H9 (cell line): ENCODE results near the gene TCF21. TPM values are rescaled to one million over a fixed set of nuclear protein-coding genes. Genes with fewer than 3 reads are reported as not detected.

ENCODE experiments used
- DNase-seq: peaks from one replicate; pipeline ENCODE4 v3.0.0-alpha.2; 2017
- H2AFZ ChIP-seq: one replicate; pipeline ENCODE4 v1.6.1; 2013; ENCODE audit warnings: mild to moderate bottlenecking, low read length, control low read depth, moderate library complexity
- H2AK5ac ChIP-seq: 2 replicates; pipeline ENCODE4 v1.6.1; 2013; ENCODE audit warnings: low read length, control low read depth, mixed read lengths; ENCODE audit not compliant: insufficient read length
- H2BK120ac ChIP-seq: one replicate; pipeline ENCODE4 v1.6.1; 2013; ENCODE audit warnings: low read depth, mild to moderate bottlenecking, low read length, control low read depth, inconsistent platforms; ENCODE audit not compliant: poor library complexity, severe bottlenecking
- H2BK12ac ChIP-seq: 2 replicates; pipeline ENCODE4 v1.6.1; 2013; ENCODE audit warnings: low read length, control low read depth, mixed read lengths, low read depth; ENCODE audit not compliant: insufficient read length
- H2BK15ac ChIP-seq: 2 replicates; pipeline ENCODE4 v1.6.1; 2013; ENCODE audit warnings: low read depth, low read length, control low read depth
- H2BK20ac ChIP-seq: one replicate; pipeline ENCODE4 v1.6.1; 2013; ENCODE audit warnings: low read depth, mild to moderate bottlenecking, low read length, control low read depth, inconsistent platforms; ENCODE audit not compliant: poor library complexity, severe bottlenecking
- H2BK5ac ChIP-seq: 2 replicates; pipeline ENCODE4 v1.6.1; 2013; ENCODE audit warnings: low read length, control low read depth, mixed read lengths; ENCODE audit not compliant: insufficient read length
- H3K14ac ChIP-seq: 2 replicates; pipeline ENCODE4 v1.6.1; 2013; ENCODE audit warnings: low read length, control low read depth; ENCODE audit not compliant: insufficient read depth
- H3K18ac ChIP-seq: 2 replicates; pipeline ENCODE4 v1.6.1; 2013; ENCODE audit warnings: low read depth, mild to moderate bottlenecking, mixed read lengths, low read length, control low read depth; ENCODE audit not compliant: insufficient read length
- H3K23ac ChIP-seq: 2 replicates; pipeline ENCODE4 v1.6.1; 2013; ENCODE audit warnings: low read length, control low read depth, mixed read lengths, low read depth; ENCODE audit not compliant: insufficient read length
- H3K23me2 ChIP-seq: 2 replicates; pipeline ENCODE4 v1.6.1; 2013; ENCODE audit warnings: low read depth, mild to moderate bottlenecking, mixed read lengths, low read length, control low read depth; ENCODE audit not compliant: insufficient read length, poor library complexity, severe bottlenecking
- H3K27ac ChIP-seq: 2 replicates; pipeline ENCODE4 v1.5.1; 2013; ENCODE audit warnings: low read length, control low read depth, mixed read lengths, low read depth; ENCODE audit not compliant: insufficient read length
- H3K27me3 ChIP-seq: 2 replicates; pipeline ENCODE4 v1.6.1; 2013; ENCODE audit warnings: low read length, control low read depth, inconsistent platforms; ENCODE audit not compliant: insufficient read depth
- H3K4ac ChIP-seq: 2 replicates; pipeline ENCODE4 v1.6.1; 2013; ENCODE audit warnings: low read depth, mild to moderate bottlenecking, control low read depth, inconsistent platforms, low read length, moderate library complexity
- H3K4me1 ChIP-seq: 2 replicates; pipeline ENCODE4 v1.6.1; 2013; ENCODE audit warnings: low read length, control low read depth, inconsistent platforms; ENCODE audit not compliant: insufficient read depth
- H3K4me2 ChIP-seq: 2 replicates; pipeline ENCODE4 v1.6.1; 2013; ENCODE audit warnings: low read length, control low read depth, mixed read lengths; ENCODE audit not compliant: insufficient read length, insufficient read depth
- H3K56ac ChIP-seq: 2 replicates; pipeline ENCODE4 v1.6.1; 2013; ENCODE audit warnings: low read depth, mild to moderate bottlenecking, mixed read lengths, low read length, control low read depth; ENCODE audit not compliant: insufficient read length
- H3K79me1 ChIP-seq: 2 replicates; pipeline ENCODE4 v1.6.1; 2013; ENCODE audit warnings: low read depth, mild to moderate bottlenecking, moderate library complexity, low read length, control low read depth, inconsistent platforms; ENCODE audit not compliant: insufficient read depth, poor library complexity, severe bottlenecking
- H3K79me2 ChIP-seq: 2 replicates; pipeline ENCODE4 v1.6.1; 2013; ENCODE audit warnings: low read length, control low read depth, inconsistent platforms; ENCODE audit not compliant: insufficient read depth
- H3K9ac ChIP-seq: 2 replicates; pipeline ENCODE4 v1.6.1; 2013; ENCODE audit warnings: low read length, control low read depth, mixed read lengths; ENCODE audit not compliant: insufficient read length; ENCODE audit errors: extremely low read depth
- H3K9me3 ChIP-seq: one replicate; pipeline ENCODE4 v1.6.1; 2013; ENCODE audit warnings: low read depth, low read length, inconsistent platforms; ENCODE audit not compliant: control insufficient read depth
- H3T11ph ChIP-seq: one replicate; pipeline ENCODE4 v1.6.1; 2013; ENCODE audit warnings: mild to moderate bottlenecking, low read length, control low read depth, inconsistent platforms
- H4K20me1 ChIP-seq: one replicate; pipeline ENCODE4 v1.6.1; 2013; ENCODE audit not compliant: control insufficient read depth, insufficient read length, insufficient read depth
- H4K5ac ChIP-seq: 2 replicates; pipeline ENCODE4 v1.6.1; 2013; ENCODE audit warnings: low read depth, mild to moderate bottlenecking, mixed read lengths, low read length, control low read depth; ENCODE audit not compliant: insufficient read length
- H4K8ac ChIP-seq: replicated peaks from 2 replicates; pipeline ENCODE4 v1.6.1; 2013; ENCODE audit warnings: low read length, control low read depth, mixed read lengths, low read depth; ENCODE audit not compliant: insufficient read length
- H4K91ac ChIP-seq: 2 replicates; pipeline ENCODE4 v1.6.1; 2013; ENCODE audit warnings: low read depth, mild to moderate bottlenecking, moderate library complexity, mixed read lengths, low read length, control low read depth; ENCODE audit not compliant: insufficient read length
- H3K27ac Mint-ChIP-seq, 3 experiments: 2 replicates in 2 of 3; 3 replicates in 1 of 3; pipeline ENCODE4 v1.8.0; 2020 to 2021; ENCODE audit warnings: mixed read lengths in 3 of 3, mild to moderate bottlenecking in 1 of 3, moderate library complexity in 1 of 3
- H3K27me3 Mint-ChIP-seq: 2 replicates; pipeline ENCODE4 v1.8.0; 2021; ENCODE audit warnings: low read depth, mild to moderate bottlenecking, moderate library complexity, mixed read lengths
- H3K36me3 Mint-ChIP-seq, 3 experiments: 2 replicates in 2 of 3; 3 replicates in 1 of 3; pipeline ENCODE4 v1.8.0; 2020 to 2021; ENCODE audit warnings: low read depth in 3 of 3, mixed read lengths in 3 of 3; ENCODE audit not compliant: insufficient read depth in 1 of 3
- H3K4me1 Mint-ChIP-seq, 2 experiments: 2 replicates each; pipeline ENCODE4 v1.8.0; 2020; ENCODE audit warnings: mixed read lengths in 2 of 2
- H3K4me3 Mint-ChIP-seq, 2 experiments: 2 replicates in 1 of 2; 3 replicates in 1 of 2; pipeline ENCODE4 v1.8.0; 2020 to 2021; ENCODE audit warnings: mild to moderate bottlenecking in 2 of 2, mixed read lengths in 2 of 2, moderate library complexity in 1 of 2
- H3K9me3 Mint-ChIP-seq, 2 experiments: 2 replicates in 1 of 2; 3 replicates in 1 of 2; pipeline ENCODE4 v1.8.0; 2020; ENCODE audit warnings: mild to moderate bottlenecking in 2 of 2, mixed read lengths in 2 of 2, moderate library complexity in 1 of 2
- WGBS: extraction: QIAGEN DNeasy Blood & Tissue Kit; methylation state at CpG from one replicate; pipeline ENCODE4 v1.1.7; 2013; ENCODE audit warnings: missing lambda C conversion rate, low lambda C conversion rate, mixed read lengths; ENCODE audit not compliant: insufficient read length; ENCODE audit errors: extremely low coverage; 5-methylcytosine and 5-hydroxymethylcytosine counted together
- total RNA-seq: library from RNA; stranded (reverse); gene quantifications from 2 replicates; pipeline ENCODE4 v1.2.1, GENCODE V29; 2021
- TF ChIP-seq, protein P1 (sequence below): fragments of 200-600 bp; sonication (generic); conservative IDR thresholded peaks from 3 replicates; pipeline ENCODE4 v1.8.0; 2021; ENCODE audit warnings: antibody characterized with exemption, mild to moderate bottlenecking

TCF21 gene
- total RNA-seq, 1 experiment from 2014 or later = not detected

GRCh38 chr6:133890711-133891148, 1.8 kb downstream of the TCF21 start:
- Histone ChIP-seq H3K18ac (no peak overlapping the region), H3K79me1 (no peaks in the 10 kb centered on the region), H4K91ac (no peak overlapping the region), H2BK12ac (no peak overlapping the region), H3K79me2 (no peaks in the 10 kb centered on the region), H3K27me3 (peaks cover 65% of the 10 kb centered on the region), H2BK15ac (no peak overlapping the region), H2BK5ac (no peak overlapping the region), H3K56ac (no peak overlapping the region), H3K14ac (no peak overlapping the region), H3K9me3 (no peaks in the 10 kb centered on the region), H3K23me2 (peaks cover 23% of the 10 kb centered on the region), H2AK5ac (no peak overlapping the region), H2BK20ac (no peak overlapping the region), H2BK120ac (no peak overlapping the region), H3K23ac (no peak overlapping the region), H3K9ac (no peak overlapping the region), H3K27ac (no peak overlapping the region), H3K4ac (no peak overlapping the region), H3K4me1 (peaks cover 2% of the 10 kb centered on the region; the same call in 1 of the 2 replicates), H4K8ac (no peak overlapping the region), H3T11ph (no peak overlapping the region), H2AFZ (no peak overlapping the region), H3K4me2 (peak overlapping the region; percentile 89), H4K20me1 (no peaks in the 10 kb centered on the region), H4K5ac (no peak overlapping the region)
- no CpG with 5 or more reads among the region's 4 CpGs for WGBS
- no peaks in the 10 kb centered on the region; a peak in 1 of 5 replicates for H3K9me3 Mint-ChIP-seq
- H3K36me3 Mint-ChIP-seq = no peaks in the 10 kb centered on the region; a peak in 1 of 7 replicates
- H3K4me3 Mint-ChIP-seq = peak overlapping the region in 1 of 2 experiments; percentile 77; a peak in 3 of 5 replicates
- no peak overlapping the region for H3K27ac Mint-ChIP-seq
- H3K27me3 Mint-ChIP-seq = peaks cover 100% of the 10 kb centered on the region
- TF ChIP-seq, protein P1, sequence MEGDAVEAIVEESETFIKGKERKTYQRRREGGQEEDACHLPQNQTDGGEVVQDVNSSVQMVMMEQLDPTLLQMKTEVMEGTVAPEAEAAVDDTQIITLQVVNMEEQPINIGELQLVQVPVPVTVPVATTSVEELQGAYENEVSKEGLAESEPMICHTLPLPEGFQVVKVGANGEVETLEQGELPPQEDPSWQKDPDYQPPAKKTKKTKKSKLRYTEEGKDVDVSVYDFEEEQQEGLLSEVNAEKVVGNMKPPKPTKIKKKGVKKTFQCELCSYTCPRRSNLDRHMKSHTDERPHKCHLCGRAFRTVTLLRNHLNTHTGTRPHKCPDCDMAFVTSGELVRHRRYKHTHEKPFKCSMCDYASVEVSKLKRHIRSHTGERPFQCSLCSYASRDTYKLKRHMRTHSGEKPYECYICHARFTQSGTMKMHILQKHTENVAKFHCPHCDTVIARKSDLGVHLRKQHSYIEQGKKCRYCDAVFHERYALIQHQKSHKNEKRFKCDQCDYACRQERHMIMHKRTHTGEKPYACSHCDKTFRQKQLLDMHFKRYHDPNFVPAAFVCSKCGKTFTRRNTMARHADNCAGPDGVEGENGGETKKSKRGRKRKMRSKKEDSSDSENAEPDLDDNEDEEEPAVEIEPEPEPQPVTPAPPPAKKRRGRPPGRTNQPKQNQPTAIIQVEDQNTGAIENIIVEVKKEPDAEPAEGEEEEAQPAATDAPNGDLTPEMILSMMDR = no peak
- no peak for DNase-seq
- peaks cover 40 to 55% of the 10 kb centered on the region in 2 experiments for H3K4me1 Mint-ChIP-seq
